NCI-H1092 (cell line): ENCODE measurements around the gene PTPRC.

ENCODE experiments used
- DNase-seq: peaks from one replicate; lab custom pipeline; 2025; lab: John Stamatoyannopoulos, UW

The PTPRC gene

GRCh38 chr1:198620218-198620617, 18.6 kb upstream of the PTPRC start:
- DNase-seq: no peak

- no peak for DNase-seq
Observed at GRCh38 chr1:198620951-198621824, 17.7 kb upstream of the PTPRC start.

GRCh38 chr1:198622001-198622400, 16.8 kb upstream of the PTPRC start:
- DNase-seq: no peak

- DNase-seq: no peak
Observed at GRCh38 chr1:198623752-198624647, 14.8 kb upstream of the PTPRC start.

GRCh38 chr1:198624648-198624980, 14.2 kb upstream of the PTPRC start:
- DNase-seq: no peak

- no peak for DNase-seq
Observed at GRCh38 chr1:198627436-198628066, 11.3 kb upstream of the PTPRC start.

GRCh38 chr1:198628067-198628455, 10.8 kb upstream of the PTPRC start:
- no peak for DNase-seq

- DNase-seq: no peak
Observed at GRCh38 chr1:198629610-198630009, 9.2 kb upstream of the PTPRC start.

GRCh38 chr1:198630863-198631262, 8.0 kb upstream of the PTPRC start:
- DNase-seq: no peak

GRCh38 chr1:198631292-198631691, 7.5 kb upstream of the PTPRC start:
- DNase-seq: no peak

GRCh38 chr1:198632007-198632406, 6.8 kb upstream of the PTPRC start:
- DNase-seq: no peak

- no peak for DNase-seq
Observed at GRCh38 chr1:198633675-198634121, 5.1 kb upstream of the PTPRC start.

- no peak for DNase-seq
Observed at GRCh38 chr1:198635964-198636363, 2.9 kb upstream of the PTPRC start.

- no peak for DNase-seq
Observed at GRCh38 chr1:198636391-198636790, 2.4 kb upstream of the PTPRC start.

GRCh38 chr1:198637157-198637556, 1.7 kb upstream of the PTPRC start:
- DNase-seq: no peak

- no peak for DNase-seq
Observed at GRCh38 chr1:198637916-198638437, 863 bp upstream of the PTPRC start.

- no peak for DNase-seq
Observed at GRCh38 chr1:198638441-198638840, 399 bp upstream of the PTPRC start.

GRCh38 chr1:198639671-198640143, 867 bp downstream of the PTPRC start:
- no peak for DNase-seq

- DNase-seq: no peak
Observed at GRCh38 chr1:198640174-198640573, 1.3 kb downstream of the PTPRC start.

- DNase-seq: no peak
Observed at GRCh38 chr1:198641501-198641900, 2.7 kb downstream of the PTPRC start.

GRCh38 chr1:198641966-198642668, 3.3 kb downstream of the PTPRC start:
- no peak for DNase-seq

GRCh38 chr1:198642983-198643382, 4.1 kb downstream of the PTPRC start:
- no peak for DNase-seq
